ENCODE data around the gene PIGT.

Gene PIGT

GRCh38 chr20:45432294-45432693 is 16.4 kb downstream of the PIGT start:
- DNase-seq: no peak

GRCh38 chr20:45433316-45433715 is 17.4 kb downstream of the PIGT start:
- DNase-seq: no peak

GRCh38 chr20:45433976-45434375 is 18.0 kb downstream of the PIGT start:
- no peak for DNase-seq

- peak; percentile 63 to 66 for DNase-seq
Measured at GRCh38 chr20:45436732-45437485, 21.0 kb downstream of the PIGT start.

- DNase-seq: no peak
Measured at GRCh38 chr20:45440424-45440823, 24.5 kb downstream of the PIGT start.

GRCh38 chr20:45440891-45441685 is 25.1 kb downstream of the PIGT start:
- DNase-seq: no peak

- DNase-seq: no peak
Measured at GRCh38 chr20:45441746-45442145, 25.8 kb downstream of the PIGT start.

GRCh38 chr20:45444050-45444449 is 28.1 kb downstream of the PIGT start:
- DNase-seq: no peak

GRCh38 chr20:45445805-45446562 is 30.0 kb downstream of the PIGT start:
- DNase-seq: no peak

- no peak for DNase-seq
Measured at GRCh38 chr20:45448270-45448669, 32.3 kb downstream of the PIGT start.

- no peak for DNase-seq
Measured at GRCh38 chr20:45449528-45449927, 33.6 kb downstream of the PIGT start.

- DNase-seq: no peak
Measured at GRCh38 chr20:45450097-45450818, 34.3 kb downstream of the PIGT start.

GRCh38 chr20:45452238-45452637 is 36.3 kb downstream of the PIGT start:
- no peak for DNase-seq

GRCh38 chr20:45452772-45453691 is 37.1 kb downstream of the PIGT start:
- DNase-seq: no peak

GRCh38 chr20:45456632-45457031 is 40.7 kb downstream of the PIGT start:
- DNase-seq: peak in 1 of 2 experiments; percentile 7

GRCh38 chr20:45459606-45460005 is 43.7 kb downstream of the PIGT start:
- DNase-seq: no peak

GRCh38 chr20:45461225-45461624 is 45.3 kb downstream of the PIGT start:
- DNase-seq: no peak

- DNase-seq: no peak
Measured at GRCh38 chr20:45462711-45463509, 47.0 kb downstream of the PIGT start.

- DNase-seq: no peak
Measured at GRCh38 chr20:45463709-45464108, 47.8 kb downstream of the PIGT start.

GRCh38 chr20:45465491-45466266 is 49.7 kb downstream of the PIGT start:
- no peak for DNase-seq
